HG03565 (cell line): Measurements from ENCODE around the gene CHD1.
"Not testable (repeated sequence)": the region's sequence is repeated elsewhere in the genome, so short reads cannot be mapped to it uniquely, and the experiment has no call there.

Experiments
- ATAC-seq: cut with Tn5 transposase; IDR thresholded peaks from one replicate; pipeline ENCODE4 v1.9.1; 2021; ENCODE audit warnings: mild to moderate bottlenecking, moderate library complexity; ENCODE audit not compliant: unreplicated experiment

The CHD1 gene

GRCh38 chr5:98928873-98929709, at the start of gene CHD1:
CHD1 (minus strand) TSS chr5:98929007; CDS start chr5:98926386, 2,621 bp downstream.
- peak; percentile 55 for ATAC-seq

- ATAC-seq, result no peak
These were observed 49.7 kb upstream of the CHD1 start for GRCh38 chr5:98978528-98978927.

GRCh38 chr5:98977723-98978122, 48.9 kb upstream of the CHD1 start:
- no peak for ATAC-seq

GRCh38 chr5:98975682-98976407, 47.0 kb upstream of the CHD1 start:
- ATAC-seq, result peak; percentile 90

- ATAC-seq, result no peak
These were observed 46.4 kb upstream of the CHD1 start for GRCh38 chr5:98975223-98975622.

- no peak for ATAC-seq
These were observed 40.6 kb upstream of the CHD1 start for GRCh38 chr5:98969400-98969799.

GRCh38 chr5:98968056-98968564, 39.3 kb upstream of the CHD1 start:
- no peak for ATAC-seq

- no peak for ATAC-seq
These were observed 36.4 kb upstream of the CHD1 start for GRCh38 chr5:98965226-98965625.

GRCh38 chr5:98964621-98965020, 35.8 kb upstream of the CHD1 start:
- no peak for ATAC-seq

GRCh38 chr5:98963019-98963418, 34.2 kb upstream of the CHD1 start:
- ATAC-seq, result no peak

GRCh38 chr5:98962587-98962986, 33.8 kb upstream of the CHD1 start:
- no peak for ATAC-seq

GRCh38 chr5:98961665-98962344, 33.0 kb upstream of the CHD1 start:
- ATAC-seq, result no peak

GRCh38 chr5:98957307-98957706, 28.5 kb upstream of the CHD1 start:
- no peak for ATAC-seq

- ATAC-seq, result not testable (repeated sequence)
These were observed 27.1 kb upstream of the CHD1 start for GRCh38 chr5:98955888-98956287.

GRCh38 chr5:98955471-98955870, 26.7 kb upstream of the CHD1 start:
- ATAC-seq, result not testable (repeated sequence)

- no peak for ATAC-seq
These were observed 25.7 kb upstream of the CHD1 start for GRCh38 chr5:98954392-98955028.

GRCh38 chr5:98942847-98943246, 14.0 kb upstream of the CHD1 start:
- no peak for ATAC-seq

GRCh38 chr5:98941131-98941883, 12.5 kb upstream of the CHD1 start:
- no peak for ATAC-seq

GRCh38 chr5:98940581-98940980, 11.8 kb upstream of the CHD1 start:
- no peak for ATAC-seq

- no peak for ATAC-seq
These were observed 9.7 kb upstream of the CHD1 start for GRCh38 chr5:98938464-98938863.
